ENCODE data around the gene FXYD4.
"Not testable (repeated sequence)": the region's sequence is repeated elsewhere in the genome, so short reads cannot be mapped to it uniquely, and the experiment has no call there.

FXYD4 gene

GRCh38 chr10:43371418-43371817, at the start of gene FXYD4:
Gene FXYD4, plus strand, starts transcription at chr10:43371636. Its CDS starts 2,111 bp downstream, at chr10:43373747.
- no peak for TF ChIP-seq POLR2A (IDR thresholded peaks at IDR 0.05; ENCODE audit: low read depth, low read length)
- DNase-seq (ENCODE audit: insufficient read length, low spot score), result no peak
- no peak for FAIRE-seq

- no peak for DNase-seq (ENCODE audit: insufficient read length, low spot score)
- TF ChIP-seq POLR2A (IDR thresholded peaks at IDR 0.05; ENCODE audit: low read depth, low read length), result no peak
- no peak for FAIRE-seq
Measured at GRCh38 chr10:43322331-43322730, 49.1 kb upstream of the FXYD4 start.

GRCh38 chr10:43322769-43323168, 48.7 kb upstream of the FXYD4 start:
- DNase-seq (ENCODE audit: insufficient read length, low spot score) (peak; percentile 72), FAIRE-seq (no peak)
- 0 out of 2 replicates have a peak, but pooled peaks have one; percentile 31 for TF ChIP-seq POLR2A (IDR thresholded peaks at IDR 0.05; ENCODE audit: low read depth, low read length)

GRCh38 chr10:43323245-43323644, 48.2 kb upstream of the FXYD4 start:
- no peak for DNase-seq (ENCODE audit: insufficient read length, low spot score)
- FAIRE-seq, result no peak
- no peak for TF ChIP-seq POLR2A (IDR thresholded peaks at IDR 0.05; ENCODE audit: low read depth, low read length)

GRCh38 chr10:43324876-43325275, 46.6 kb upstream of the FXYD4 start:
- TF ChIP-seq POLR2A (IDR thresholded peaks at IDR 0.05; ENCODE audit: low read depth, low read length), result no peak
- DNase-seq (ENCODE audit: insufficient read length, low spot score) (no peak), FAIRE-seq (no peak)

GRCh38 chr10:43327171-43327570, 44.3 kb upstream of the FXYD4 start:
- DNase-seq (ENCODE audit: insufficient read length, low spot score), result no peak
- no peak for FAIRE-seq

GRCh38 chr10:43327986-43328385, 43.5 kb upstream of the FXYD4 start:
- FAIRE-seq (no peak), DNase-seq (ENCODE audit: insufficient read length, low spot score) (no peak)
- no peak for TF ChIP-seq POLR2A (IDR thresholded peaks at IDR 0.05; ENCODE audit: low read depth, low read length)

More at GRCh38 chr10:43327171-43327570, 44.3 kb upstream of the FXYD4 start:
- no peak for TF ChIP-seq POLR2A (IDR thresholded peaks at IDR 0.05; ENCODE audit: low read depth, low read length)

- not testable (repeated sequence) for DNase-seq (ENCODE audit: insufficient read length, low spot score); FAIRE-seq
Measured at GRCh38 chr10:43328810-43329209, 42.6 kb upstream of the FXYD4 start.

GRCh38 chr10:43329246-43329885, 42.1 kb upstream of the FXYD4 start:
- DNase-seq (ENCODE audit: insufficient read length, low spot score); FAIRE-seq: not testable (repeated sequence)

- FAIRE-seq, result not testable (repeated sequence)
Measured at GRCh38 chr10:43330049-43330823, 41.2 kb upstream of the FXYD4 start.

GRCh38 chr10:43330824-43331127, 40.7 kb upstream of the FXYD4 start:
- DNase-seq (ENCODE audit: insufficient read length, low spot score); FAIRE-seq: not testable (repeated sequence)

More at GRCh38 chr10:43330049-43330823, 41.2 kb upstream of the FXYD4 start:
- DNase-seq (ENCODE audit: insufficient read length, low spot score), result not testable (repeated sequence)

GRCh38 chr10:43333653-43334052, 37.8 kb upstream of the FXYD4 start:
- FAIRE-seq, result no peak
- no peak for DNase-seq (ENCODE audit: insufficient read length, low spot score)
- TF ChIP-seq POLR2A (IDR thresholded peaks at IDR 0.05; ENCODE audit: low read depth, low read length), result no peak

- FAIRE-seq (no peak), DNase-seq (ENCODE audit: insufficient read length, low spot score) (no peak)
- no peak for TF ChIP-seq POLR2A (IDR thresholded peaks at IDR 0.05; ENCODE audit: low read depth, low read length)
Measured at GRCh38 chr10:43336061-43336460, 35.4 kb upstream of the FXYD4 start.

GRCh38 chr10:43336641-43337318, 34.7 kb upstream of the FXYD4 start:
- DNase-seq (ENCODE audit: insufficient read length, low spot score) (no peak), FAIRE-seq (no peak)
- no peak for TF ChIP-seq POLR2A (IDR thresholded peaks at IDR 0.05; ENCODE audit: low read depth, low read length)

GRCh38 chr10:43337536-43337935, 33.9 kb upstream of the FXYD4 start:
- DNase-seq (ENCODE audit: insufficient read length, low spot score); FAIRE-seq: not testable (repeated sequence)
